HEK293T (cell line): ENCODE measurements around the gene WDR82.

Source experiments
- CTCF ChIA-PET: fragments of 350-600 bp; formaldehyde crosslinking; extraction: SDS; loops from one replicate; lab custom pipeline; 2021; ENCODE audit warnings: antibody characterized with exemption, inconsistent platforms; lab: Yijun Ruan, JAX
- POLR2A ChIA-PET: fragments of 350-600 bp; formaldehyde crosslinking; extraction: SDS; loops from one replicate; lab custom pipeline; 2020; ENCODE audit warnings: antibody characterized with exemption, inconsistent platforms; lab: Yijun Ruan, JAX
- DNase-seq: peaks from one replicate; pipeline ENCODE4 v3.0.0; 2012; ENCODE audit warnings: mixed read lengths; ENCODE audit errors: extremely low spot score
- ARNT ChIP-seq: fragments of 450-650 bp; IDR thresholded peaks from 2 replicates; pipeline ENCODE4 v1.6.1; 2017; ENCODE audit warnings: mild to moderate bottlenecking
- BHLHE40 ChIP-seq: fragments of 450-650 bp; IDR thresholded peaks from 2 replicates; pipeline ENCODE4 v1.6.1; 2016; ENCODE audit warnings: mild to moderate bottlenecking, moderate library complexity, borderline replicate concordance
- CTBP1 ChIP-seq: fragments of 450-650 bp; IDR thresholded peaks from 2 replicates; pipeline ENCODE4 v1.6.1; 2016; ENCODE audit warnings: borderline replicate concordance
- ELF4 ChIP-seq: fragments of 450-650 bp; IDR thresholded peaks from 2 replicates; pipeline ENCODE4 v1.6.1; 2017; ENCODE audit warnings: antibody characterized with exemption
- FOXA1 ChIP-seq: fragments of 450-650 bp; IDR thresholded peaks from 2 replicates; pipeline ENCODE4 v1.6.1; 2016; ENCODE audit warnings: mild to moderate bottlenecking
- FOXK2 ChIP-seq: fragments of 450-650 bp; IDR thresholded peaks from 2 replicates; pipeline ENCODE4 v1.6.1; 2016; ENCODE audit warnings: mild to moderate bottlenecking
- FOXM1 ChIP-seq: fragments of 450-650 bp; IDR thresholded peaks from 2 replicates; pipeline ENCODE4 v1.6.1; 2017; ENCODE audit warnings: mild to moderate bottlenecking, borderline replicate concordance
- HDGF ChIP-seq: fragments of 450-650 bp; IDR thresholded peaks from 2 replicates; pipeline ENCODE4 v1.6.1; 2017; ENCODE audit warnings: antibody characterized with exemption, borderline replicate concordance
- L3MBTL2 ChIP-seq: fragments of 450-650 bp; conservative IDR thresholded peaks from 2 replicates; pipeline ENCODE4 v1.6.1; 2016; ENCODE audit warnings: mild to moderate bottlenecking
- LEF1 ChIP-seq: fragments of 450-650 bp; IDR thresholded peaks from 2 replicates; pipeline ENCODE4 v1.6.1; 2017; ENCODE audit warnings: mild to moderate bottlenecking, borderline replicate concordance
- NFRKB ChIP-seq: fragments of 450-650 bp; IDR thresholded peaks from 2 replicates; pipeline ENCODE4 v1.6.1; 2016; ENCODE audit warnings: mild to moderate bottlenecking, moderate library complexity
- PKNOX1 ChIP-seq: fragments of 450-650 bp; IDR thresholded peaks from 2 replicates; pipeline ENCODE4 v1.6.1; 2016
- SP1 ChIP-seq: fragments of 450-650 bp; IDR thresholded peaks from 2 replicates; pipeline ENCODE4 v1.6.1; 2017
- SUZ12 ChIP-seq: fragments of 450-650 bp; IDR thresholded peaks from 2 replicates; pipeline ENCODE4 v1.6.1; 2016; ENCODE audit warnings: mild to moderate bottlenecking
- TARDBP ChIP-seq: fragments of 450-650 bp; IDR thresholded peaks from 2 replicates; pipeline ENCODE4 v1.6.1; 2016
- ZNF384 ChIP-seq: fragments of 450-650 bp; IDR thresholded peaks from 2 replicates; pipeline ENCODE4 v1.6.1; 2016

The WDR82 gene

DNA sequence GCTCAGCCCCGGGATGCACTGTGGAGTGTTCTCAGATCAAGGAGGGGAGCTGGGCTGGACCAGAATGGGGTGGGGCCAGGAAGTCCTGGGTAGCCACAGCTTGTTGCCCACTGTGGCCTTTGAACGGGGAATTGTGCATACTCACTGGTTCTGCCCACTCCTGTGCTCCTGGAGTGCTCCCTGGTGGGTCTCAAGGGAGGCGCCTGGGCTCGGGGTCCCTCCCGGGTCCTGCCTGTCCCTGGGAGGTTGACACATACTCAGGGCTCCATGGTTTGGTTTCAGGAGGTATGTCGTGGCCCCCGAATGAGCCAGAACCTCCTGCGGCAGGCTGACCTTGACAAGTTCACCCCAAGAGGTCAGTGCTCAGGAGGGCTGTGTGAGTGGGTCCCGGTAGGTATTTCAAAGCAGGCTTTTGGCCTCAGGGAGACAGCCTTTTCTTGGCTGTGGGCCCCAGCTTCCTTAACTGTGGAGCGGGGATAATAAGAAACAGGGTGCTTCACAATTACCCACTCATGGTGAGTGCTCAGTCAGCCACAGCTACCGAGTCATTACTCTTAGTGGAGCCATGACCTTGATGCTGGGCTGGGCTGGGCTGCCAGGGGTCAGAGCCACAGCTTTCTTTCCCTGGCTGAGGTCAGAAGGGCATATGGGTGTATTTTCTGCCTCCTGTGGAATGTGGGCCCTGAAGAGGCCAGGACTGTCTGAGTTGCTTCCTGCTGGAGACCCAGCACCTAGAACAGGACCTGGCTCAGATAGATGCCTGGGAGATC, 45.3 kb upstream of the WDR82 start:
- CTCF ChIA-PET: no interaction called here
- no peak for DNase-seq
- TF ChIP-seq ZNF384: no peak
- no peak for TF ChIP-seq PKNOX1
- no peak for TF ChIP-seq FOXM1
- POLR2A ChIA-PET: no interaction called here

DNA sequence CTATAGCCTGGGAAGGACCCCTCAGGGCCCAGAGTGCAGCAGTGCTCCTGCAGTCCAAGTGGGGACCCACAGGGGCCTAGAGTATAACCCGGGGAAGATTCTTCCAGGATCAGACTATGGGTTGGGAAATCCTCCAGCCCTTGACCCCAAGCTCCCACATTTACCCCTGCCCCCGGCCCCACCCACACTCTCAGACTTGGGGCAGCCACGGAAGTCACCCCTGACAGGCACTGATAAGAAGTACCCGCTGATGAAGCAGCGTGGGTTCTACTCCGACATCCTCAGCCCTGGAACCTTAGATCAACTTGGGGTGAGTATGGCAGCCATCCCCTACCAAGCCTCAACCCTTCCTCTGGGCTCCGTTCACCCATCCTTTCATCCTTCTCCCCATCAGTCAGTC, 44.0 kb upstream of the WDR82 start:
- ChIA-PET CTCF (interaction anchor here (1.0 kb wide), 1 partner anchor 17 kb away, joined by 3 read pairs; no protein-coding TSS in a partner anchor), POLR2A (no interaction called here)
- TF ChIP-seq CTBP1 (no peak), FOXM1 (no peak), SP1 (no peak), ZNF384 (no peak), FOXA1 (no peak), TARDBP (no peak), L3MBTL2 (no peak), ELF4 (no peak), HDGF (no peak), SUZ12 (no peak), ARNT (no peak), BHLHE40 (no peak), FOXK2 (no peak), PKNOX1 (no peak), LEF1 (no peak), NFRKB (no peak)
- DNase-seq: no peak

GRCh38 chr3:52321481-52321880, 43.0 kb upstream of the WDR82 start:
- ChIA-PET CTCF (interaction anchor here (0.9 kb wide), 1 partner anchor 18 kb away, joined by 4 read pairs; no protein-coding TSS in a partner anchor), POLR2A (no interaction called here)
- TF ChIP-seq ZNF384 (no peak), ELF4 (no peak), SUZ12 (no peak), CTBP1 (no peak), LEF1 (no peak), SP1 (no peak), NFRKB (no peak), ARNT (no peak), HDGF (no peak), L3MBTL2 (no peak)
- DNase-seq: no peak

DNA sequence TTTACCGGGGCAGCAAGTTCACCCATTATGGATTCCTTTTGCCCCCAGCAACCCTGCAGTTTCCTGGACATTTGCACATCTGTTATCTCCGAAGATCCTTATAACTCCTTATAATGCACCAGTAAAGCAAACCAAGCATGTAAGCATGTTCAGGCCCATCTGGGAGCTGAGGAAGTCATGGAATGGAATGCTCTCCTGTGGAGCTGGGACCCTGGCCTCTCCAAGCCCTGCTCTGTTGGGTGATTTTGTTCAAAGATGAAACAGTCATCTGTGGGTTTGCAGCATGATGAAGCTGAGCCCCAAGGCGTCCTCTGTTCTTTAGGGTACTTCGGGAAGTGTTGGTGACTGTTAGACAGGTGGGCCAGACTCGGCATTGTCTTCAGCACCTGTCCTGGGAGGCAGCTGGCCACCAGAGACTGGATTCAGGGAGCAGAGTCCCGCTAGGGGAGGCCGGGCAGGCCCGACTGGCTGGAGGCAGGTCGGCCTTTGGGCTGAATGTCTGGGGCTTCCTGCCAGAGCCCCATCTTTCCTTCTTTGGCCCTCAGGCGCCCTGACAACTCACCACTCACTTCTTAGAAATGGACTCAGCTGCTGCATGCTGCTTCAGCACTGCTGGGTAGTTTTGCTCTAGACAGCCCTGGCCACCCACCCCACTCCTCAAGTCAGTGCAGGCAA, 41.6 kb upstream of the WDR82 start:
- no peak for DNase-seq
- CTCF ChIA-PET: no interaction called here
- TF ChIP-seq NFRKB (no peak), BHLHE40 (no peak), HDGF (no peak), PKNOX1 (no peak), SP1 (no peak), ZNF384 (no peak), SUZ12 (no peak)
- POLR2A ChIA-PET: interaction anchor here (1.7 kb wide), 1 partner anchor 42 kb away, joined by 4 read pairs; the partner anchor contains the start of gene WDR82

- TF ChIP-seq BHLHE40: no peak
- TF ChIP-seq FOXM1: no peak
- TF ChIP-seq HDGF: no peak
- no peak for TF ChIP-seq SUZ12
- ChIA-PET POLR2A (no interaction called here), CTCF (interaction anchor here (0.6 to 0.7 kb wide), 2 partner anchors 21 kb away, joined by 4 read pairs; no protein-coding TSS in a partner anchor)
- no peak for DNase-seq
Measured at GRCh38 chr3:52318186-52318816, 39.9 kb upstream of the WDR82 start.
